ENCODE results near the gene NR2C2AP.
A peak's percentile ranks its signal among the peaks of the same experiment; 100 is the strongest.

The NR2C2AP gene

DNA sequence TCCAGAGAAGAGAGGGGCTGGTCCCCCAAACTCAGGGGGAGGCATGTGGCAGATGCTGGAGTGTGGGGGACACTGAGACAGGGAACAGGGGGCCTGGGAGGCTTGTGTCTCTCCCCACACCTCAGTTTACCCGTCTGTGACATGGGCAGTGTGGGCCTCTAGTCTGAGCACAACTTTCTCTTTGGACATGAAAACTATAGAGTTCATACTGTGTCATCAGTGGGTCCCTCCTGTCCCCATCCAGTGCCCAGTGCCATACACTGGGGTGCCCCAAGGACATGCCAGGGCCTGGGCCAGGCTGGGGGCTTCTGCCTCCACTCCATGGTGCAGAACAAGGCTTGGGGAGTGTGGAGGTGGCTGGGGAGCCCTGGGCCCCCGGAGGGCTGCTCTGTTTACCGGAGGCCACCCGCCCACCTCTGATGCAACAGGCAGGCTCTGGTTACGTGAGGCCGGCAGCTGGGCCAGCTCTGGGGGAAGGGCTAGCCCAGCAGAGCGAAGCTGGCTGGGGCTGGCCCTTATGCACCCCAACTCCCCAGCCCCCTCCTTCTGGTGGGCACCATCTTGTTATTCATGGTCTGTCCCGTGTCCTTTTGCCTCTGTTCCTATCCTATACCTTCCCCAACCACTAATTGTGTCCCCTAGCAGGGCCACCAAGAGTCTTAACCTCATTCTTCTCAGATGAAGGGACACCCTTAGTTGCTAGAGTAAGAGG is 31.2 kb downstream of the NR2C2AP start:
- TF ChIP-seq TARDBP (IDR thresholded peaks at IDR 0.05) = no peak
- no peak for TF ChIP-seq ELF4 (IDR thresholded peaks at IDR 0.05)
- no peak for TF ChIP-seq LEF1 (IDR thresholded peaks at IDR 0.05; ENCODE audit: borderline replicate concordance)
- no peak for TF ChIP-seq ARNT (IDR thresholded peaks at IDR 0.05)
- TF ChIP-seq BHLHE40 (IDR thresholded peaks at IDR 0.05; ENCODE audit: borderline replicate concordance) = no peak
- TF ChIP-seq, protein P1, sequence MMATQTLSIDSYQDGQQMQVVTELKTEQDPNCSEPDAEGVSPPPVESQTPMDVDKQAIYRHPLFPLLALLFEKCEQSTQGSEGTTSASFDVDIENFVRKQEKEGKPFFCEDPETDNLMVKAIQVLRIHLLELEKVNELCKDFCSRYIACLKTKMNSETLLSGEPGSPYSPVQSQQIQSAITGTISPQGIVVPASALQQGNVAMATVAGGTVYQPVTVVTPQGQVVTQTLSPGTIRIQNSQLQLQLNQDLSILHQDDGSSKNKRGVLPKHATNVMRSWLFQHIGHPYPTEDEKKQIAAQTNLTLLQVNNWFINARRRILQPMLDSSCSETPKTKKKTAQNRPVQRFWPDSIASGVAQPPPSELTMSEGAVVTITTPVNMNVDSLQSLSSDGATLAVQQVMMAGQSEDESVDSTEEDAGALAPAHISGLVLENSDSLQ (IDR thresholded peaks at IDR 0.05) = no peak
- TF ChIP-seq SP1 (IDR thresholded peaks at IDR 0.05) = no peak
- no peak for TF ChIP-seq SUZ12 (IDR thresholded peaks at IDR 0.05)
- TF ChIP-seq CTBP1 (IDR thresholded peaks at IDR 0.05; ENCODE audit: borderline replicate concordance) = no peak
- TF ChIP-seq HDGF (IDR thresholded peaks at IDR 0.05; ENCODE audit: borderline replicate concordance) = no peak
- no peak for TF ChIP-seq NFRKB (IDR thresholded peaks at IDR 0.05)
- no peak for TF ChIP-seq FOXA1 (IDR thresholded peaks at IDR 0.05)
- CTCF ChIA-PET = interaction anchor here (0.7 kb wide), 1 partner anchor 26 kb away, joined by 4 read pairs; no protein-coding TSS in a partner anchor
- no peak for DNase-seq (ENCODE audit: extremely low spot score)
- POLR2A ChIA-PET = no interaction called here

DNA sequence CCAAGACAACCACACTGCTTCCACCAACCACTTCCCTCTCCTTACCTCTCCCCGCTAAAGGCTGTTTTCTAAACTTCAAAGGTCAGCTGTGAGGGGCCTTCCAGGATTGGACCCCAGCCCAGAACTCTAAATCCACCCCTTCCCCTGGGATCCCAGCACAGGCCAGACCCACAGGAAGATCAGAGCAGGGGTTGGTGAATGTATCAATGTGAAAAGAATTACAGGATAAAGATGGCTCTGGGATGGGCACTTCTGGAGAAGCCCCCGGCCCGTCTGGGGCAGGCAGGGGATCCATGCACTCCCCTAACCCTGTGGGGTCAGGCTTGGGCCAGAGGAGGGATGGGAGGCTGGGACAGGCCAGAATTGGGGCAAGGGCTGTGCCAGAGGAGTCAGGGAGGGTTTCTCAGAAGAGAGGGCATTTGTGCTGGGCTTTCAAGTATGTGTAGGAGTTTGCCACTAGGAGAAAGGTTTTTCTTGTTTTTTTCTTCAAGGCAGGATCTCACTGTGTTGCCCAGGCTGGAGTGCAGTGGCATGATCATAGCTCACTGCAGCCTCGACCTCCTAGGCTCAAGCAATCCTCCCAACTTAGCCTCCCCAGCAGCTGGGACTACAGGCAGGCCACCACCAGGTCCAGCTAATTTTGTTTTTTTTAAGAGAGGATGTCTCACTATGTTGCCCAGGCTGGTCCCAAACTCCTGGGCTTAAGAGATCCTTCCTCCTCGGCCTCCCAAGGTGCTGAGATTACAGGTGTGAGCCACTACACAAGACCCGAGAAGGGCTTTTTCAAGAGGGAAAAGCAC is 32.1 kb downstream of the NR2C2AP start:
- no peak for DNase-seq (ENCODE audit: extremely low spot score)
- ChIA-PET CTCF (interaction anchor here (0.6 kb wide), 1 partner anchor 15 kb away, joined by 3 read pairs; no protein-coding TSS in a partner anchor), POLR2A (no interaction called here)
- TF ChIP-seq FOXA1 (IDR thresholded peaks at IDR 0.05) (no peak), FOXM1 (IDR thresholded peaks at IDR 0.05; ENCODE audit: borderline replicate concordance) (no peak), LEF1 (IDR thresholded peaks at IDR 0.05; ENCODE audit: borderline replicate concordance) (no peak), BHLHE40 (IDR thresholded peaks at IDR 0.05; ENCODE audit: borderline replicate concordance) (no peak), CTBP1 (IDR thresholded peaks at IDR 0.05; ENCODE audit: borderline replicate concordance) (no peak), ELF4 (IDR thresholded peaks at IDR 0.05) (no peak), SP1 (IDR thresholded peaks at IDR 0.05) (no peak), HDGF (IDR thresholded peaks at IDR 0.05; ENCODE audit: borderline replicate concordance) (no peak), SUZ12 (IDR thresholded peaks at IDR 0.05) (no peak), FOXK2 (IDR thresholded peaks at IDR 0.05) (no peak), ARNT (IDR thresholded peaks at IDR 0.05) (no peak), TARDBP (IDR thresholded peaks at IDR 0.05) (no peak), NFRKB (IDR thresholded peaks at IDR 0.05) (no peak), L3MBTL2 (conservative IDR thresholded peaks at IDR 0.05) (no peak), ZNF384 (IDR thresholded peaks at IDR 0.05) (no peak)
- TF ChIP-seq, protein P1 (IDR thresholded peaks at IDR 0.05) = no peak

- TF ChIP-seq ELF4 (IDR thresholded peaks at IDR 0.05) (no peak), NFRKB (IDR thresholded peaks at IDR 0.05) (no peak), BHLHE40 (IDR thresholded peaks at IDR 0.05; ENCODE audit: borderline replicate concordance) (no peak), LEF1 (IDR thresholded peaks at IDR 0.05; ENCODE audit: borderline replicate concordance) (no peak), ZNF384 (IDR thresholded peaks at IDR 0.05) (no peak), TARDBP (IDR thresholded peaks at IDR 0.05) (no peak), FOXM1 (IDR thresholded peaks at IDR 0.05; ENCODE audit: borderline replicate concordance) (no peak), SUZ12 (IDR thresholded peaks at IDR 0.05) (no peak), L3MBTL2 (conservative IDR thresholded peaks at IDR 0.05) (no peak), HDGF (IDR thresholded peaks at IDR 0.05; ENCODE audit: borderline replicate concordance) (no peak), ARNT (IDR thresholded peaks at IDR 0.05) (no peak), CTBP1 (IDR thresholded peaks at IDR 0.05; ENCODE audit: borderline replicate concordance) (no peak), FOXK2 (IDR thresholded peaks at IDR 0.05) (no peak), SP1 (IDR thresholded peaks at IDR 0.05) (no peak), FOXA1 (IDR thresholded peaks at IDR 0.05) (no peak)
- TF ChIP-seq, protein P1 (IDR thresholded peaks at IDR 0.05) = no peak
- DNase-seq (ENCODE audit: extremely low spot score) = peak; percentile 95
- POLR2A ChIA-PET = interaction anchor here (1.0 to 1.4 kb wide), 3 partner anchors 14 to 346 kb away, joined by 3 to 4 read pairs (median 3); partner anchors contain the start of gene NDUFA13
- CTCF ChIA-PET = interaction anchor here (0.6 kb wide), 1 partner anchor 16 kb away, joined by 3 read pairs; no protein-coding TSS in a partner anchor
Measured at GRCh38 chr19:19170053-19170872, 33.0 kb downstream of the NR2C2AP start, which contains the start of gene MEF2B. Gene MEF2B (minus strand): TSS chr19:19170263. CDS start chr19:19150735, 19,528 bp downstream.

GRCh38 chr19:19169236-19170052 is 33.8 kb downstream of the NR2C2AP start:
- ChIA-PET POLR2A (interaction anchor here (1.0 to 1.4 kb wide), 3 partner anchors 14 to 346 kb away, joined by 3 to 4 read pairs (median 3); partner anchors contain the start of gene NDUFA13), CTCF (interaction anchor here (0.6 to 1.1 kb wide), 2 partner anchors 13 to 34 kb away, joined by 3 read pairs; partner anchors contain the start of gene NR2C2AP)
- TF ChIP-seq HDGF (IDR thresholded peaks at IDR 0.05; ENCODE audit: borderline replicate concordance) (no peak), FOXA1 (IDR thresholded peaks at IDR 0.05) (no peak), TARDBP (IDR thresholded peaks at IDR 0.05) (no peak), ARNT (IDR thresholded peaks at IDR 0.05) (no peak), CTBP1 (IDR thresholded peaks at IDR 0.05; ENCODE audit: borderline replicate concordance) (no peak), ELF4 (IDR thresholded peaks at IDR 0.05) (no peak), SP1 (IDR thresholded peaks at IDR 0.05) (no peak), ZNF384 (IDR thresholded peaks at IDR 0.05) (no peak), FOXM1 (IDR thresholded peaks at IDR 0.05; ENCODE audit: borderline replicate concordance) (no peak), SUZ12 (IDR thresholded peaks at IDR 0.05) (no peak), BHLHE40 (IDR thresholded peaks at IDR 0.05; ENCODE audit: borderline replicate concordance) (no peak), FOXK2 (IDR thresholded peaks at IDR 0.05) (no peak), LEF1 (IDR thresholded peaks at IDR 0.05; ENCODE audit: borderline replicate concordance) (no peak), NFRKB (IDR thresholded peaks at IDR 0.05) (no peak), L3MBTL2 (conservative IDR thresholded peaks at IDR 0.05) (no peak)
- TF ChIP-seq, protein P1 (IDR thresholded peaks at IDR 0.05) = no peak
- no peak for DNase-seq (ENCODE audit: extremely low spot score)

Data from HEK293T (cell line).